Activated naive CD8-positive, alpha-beta T cell (primary cell): ENCODE data around the gene ARID5B.

ENCODE experiments used
- H3K27ac Mint-ChIP-seq: one replicate; pipeline ENCODE4 v1.8.0; 2021; ENCODE audit warnings: mixed read lengths
- H3K27me3 Mint-ChIP-seq: one replicate; pipeline ENCODE4 v1.8.0; 2021; ENCODE audit warnings: mixed read lengths
- H3K36me3 Mint-ChIP-seq: one replicate; pipeline ENCODE4 v1.8.0; 2021; ENCODE audit warnings: mixed read lengths
- H3K4me1 Mint-ChIP-seq: one replicate; pipeline ENCODE4 v1.8.0; 2021; ENCODE audit warnings: low read depth, mixed read lengths
- H3K4me3 Mint-ChIP-seq: one replicate; pipeline ENCODE4 v1.8.0; 2021; ENCODE audit warnings: mild to moderate bottlenecking, mixed read lengths
- H3K9me3 Mint-ChIP-seq: one replicate; pipeline ENCODE4 v1.8.0; 2021; ENCODE audit warnings: low read depth, mixed read lengths

The ARID5B gene

GRCh38 chr10:62034096-62034640 lies 132.7 kb downstream of the ARID5B start:
- H3K36me3 Mint-ChIP-seq = peaks cover 9% of the 10 kb centered on the region
- no peaks in the 10 kb centered on the region for H3K9me3 Mint-ChIP-seq
- H3K27me3 Mint-ChIP-seq = no peaks in the 10 kb centered on the region
- peaks cover 43% of the 10 kb centered on the region for H3K4me1 Mint-ChIP-seq
- no peak overlapping the region for H3K27ac Mint-ChIP-seq
- H3K4me3 Mint-ChIP-seq = no peak overlapping the region

GRCh38 chr10:62036186-62037081 lies 134.9 kb downstream of the ARID5B start:
- Mint-ChIP-seq H3K4me1 (peaks cover 43% of the 10 kb centered on the region), H3K9me3 (no peaks in the 10 kb centered on the region), H3K4me3 (no peak overlapping the region), H3K36me3 (peaks cover 6% of the 10 kb centered on the region), H3K27me3 (no peaks in the 10 kb centered on the region), H3K27ac (peak overlapping the region; percentile 77)

- H3K27me3 Mint-ChIP-seq = no peaks in the 10 kb centered on the region
- H3K4me1 Mint-ChIP-seq = peaks cover 49% of the 10 kb centered on the region
- peak overlapping the region; percentile 77 for H3K27ac Mint-ChIP-seq
- no peaks in the 10 kb centered on the region for H3K9me3 Mint-ChIP-seq
- no peak overlapping the region for H3K4me3 Mint-ChIP-seq
- peaks cover 6% of the 10 kb centered on the region for H3K36me3 Mint-ChIP-seq
Observed at GRCh38 chr10:62037166-62037831, 135.8 kb downstream of the ARID5B start.

- no peaks in the 10 kb centered on the region for H3K9me3 Mint-ChIP-seq
- H3K27me3 Mint-ChIP-seq = no peaks in the 10 kb centered on the region
- H3K4me1 Mint-ChIP-seq = peaks cover 48% of the 10 kb centered on the region
- peak overlapping the region; percentile 80 for H3K27ac Mint-ChIP-seq
- H3K36me3 Mint-ChIP-seq = peaks cover 5% of the 10 kb centered on the region
- peak overlapping the region; percentile 54 for H3K4me3 Mint-ChIP-seq
Observed at GRCh38 chr10:62037890-62038608, 136.6 kb downstream of the ARID5B start.

- Mint-ChIP-seq H3K9me3 (no peaks in the 10 kb centered on the region), H3K4me3 (peak overlapping the region; percentile 54), H3K36me3 (peaks cover 10% of the 10 kb centered on the region), H3K4me1 (peaks cover 50% of the 10 kb centered on the region), H3K27ac (peak overlapping the region; percentile 80), H3K27me3 (no peaks in the 10 kb centered on the region)
Observed at GRCh38 chr10:62038609-62039190, 137.2 kb downstream of the ARID5B start.

- Mint-ChIP-seq H3K27ac (peak overlapping the region; percentile 80), H3K9me3 (no peaks in the 10 kb centered on the region), H3K36me3 (peaks cover 10% of the 10 kb centered on the region), H3K4me3 (no peak overlapping the region), H3K4me1 (peaks cover 61% of the 10 kb centered on the region), H3K27me3 (no peaks in the 10 kb centered on the region)
Observed at GRCh38 chr10:62039954-62040353, 138.5 kb downstream of the ARID5B start.

GRCh38 chr10:62040881-62041280 lies 139.4 kb downstream of the ARID5B start:
- Mint-ChIP-seq H3K9me3 (no peaks in the 10 kb centered on the region), H3K27me3 (no peaks in the 10 kb centered on the region), H3K36me3 (peaks cover 9% of the 10 kb centered on the region), H3K4me3 (no peak overlapping the region), H3K4me1 (peaks cover 70% of the 10 kb centered on the region), H3K27ac (peak overlapping the region; percentile 91)

GRCh38 chr10:62043421-62044021 lies 142.0 kb downstream of the ARID5B start:
- peak overlapping the region; percentile 84 for H3K27ac Mint-ChIP-seq
- no peaks in the 10 kb centered on the region for H3K9me3 Mint-ChIP-seq
- peak overlapping the region; percentile 14 for H3K4me3 Mint-ChIP-seq
- H3K36me3 Mint-ChIP-seq = peaks cover 10% of the 10 kb centered on the region
- no peaks in the 10 kb centered on the region for H3K27me3 Mint-ChIP-seq
- H3K4me1 Mint-ChIP-seq = peaks cover 86% of the 10 kb centered on the region

- H3K27ac Mint-ChIP-seq = peak overlapping the region; percentile 84
- peaks cover 86% of the 10 kb centered on the region for H3K4me1 Mint-ChIP-seq
- no peaks in the 10 kb centered on the region for H3K9me3 Mint-ChIP-seq
- peak overlapping the region; percentile 17 for H3K4me3 Mint-ChIP-seq
- no peaks in the 10 kb centered on the region for H3K27me3 Mint-ChIP-seq
- H3K36me3 Mint-ChIP-seq = peaks cover 10% of the 10 kb centered on the region
Observed at GRCh38 chr10:62044566-62044965, 143.1 kb downstream of the ARID5B start.

GRCh38 chr10:62045765-62046521 lies 144.4 kb downstream of the ARID5B start:
- Mint-ChIP-seq H3K4me1 (peaks cover 92% of the 10 kb centered on the region), H3K27ac (peak overlapping the region; percentile 98), H3K27me3 (no peaks in the 10 kb centered on the region), H3K4me3 (peak overlapping the region; percentile 88), H3K9me3 (no peaks in the 10 kb centered on the region), H3K36me3 (peaks cover 16% of the 10 kb centered on the region)

GRCh38 chr10:62046522-62047227 lies 145.2 kb downstream of the ARID5B start:
- Mint-ChIP-seq H3K9me3 (no peaks in the 10 kb centered on the region), H3K4me3 (peak overlapping the region; percentile 88), H3K27ac (peak overlapping the region; percentile 98), H3K36me3 (peaks cover 20% of the 10 kb centered on the region), H3K27me3 (no peaks in the 10 kb centered on the region), H3K4me1 (peaks cover 94% of the 10 kb centered on the region)

GRCh38 chr10:62047228-62047892 lies 145.9 kb downstream of the ARID5B start:
- H3K36me3 Mint-ChIP-seq = peaks cover 21% of the 10 kb centered on the region
- H3K27me3 Mint-ChIP-seq = no peaks in the 10 kb centered on the region
- peak overlapping the region; percentile 88 for H3K4me3 Mint-ChIP-seq
- H3K9me3 Mint-ChIP-seq = no peaks in the 10 kb centered on the region
- H3K27ac Mint-ChIP-seq = peak overlapping the region; percentile 98
- peaks cover 93% of the 10 kb centered on the region for H3K4me1 Mint-ChIP-seq

GRCh38 chr10:62047960-62048383 lies 146.5 kb downstream of the ARID5B start:
- no peaks in the 10 kb centered on the region for H3K9me3 Mint-ChIP-seq
- peak overlapping the region; percentile 88 for H3K4me3 Mint-ChIP-seq
- H3K27ac Mint-ChIP-seq = peak overlapping the region; percentile 98
- H3K36me3 Mint-ChIP-seq = peaks cover 26% of the 10 kb centered on the region
- H3K27me3 Mint-ChIP-seq = no peaks in the 10 kb centered on the region
- H3K4me1 Mint-ChIP-seq = peaks cover 94% of the 10 kb centered on the region
